Activated effector memory CD4-positive, alpha-beta T cell treated with anti-CD3 and anti-CD28 coated beads, Interleukin-2, amount 50 U/mL, for 16 hours (primary cell): ENCODE data around the gene TTR.

Experiments
- DNase-seq: peaks from one replicate; pipeline ENCODE4 v3.0.0-alpha.2; 2020

Gene TTR

GRCh38 chr18:31617031-31617717, 25.5 kb downstream of the TTR start:
- no peak for DNase-seq

- no peak for DNase-seq
These were observed 27.1 kb downstream of the TTR start for GRCh38 chr18:31618801-31619200.

GRCh38 chr18:31619291-31619690, 27.6 kb downstream of the TTR start:
- DNase-seq, result no peak

- DNase-seq, result no peak
These were observed 33.4 kb downstream of the TTR start for GRCh38 chr18:31624892-31625640.

GRCh38 chr18:31626409-31626808, 34.7 kb downstream of the TTR start:
- no peak for DNase-seq

- DNase-seq, result no peak
These were observed 38.9 kb downstream of the TTR start for GRCh38 chr18:31630549-31630948.

GRCh38 chr18:31631526-31631925, 39.8 kb downstream of the TTR start:
- no peak for DNase-seq

- no peak for DNase-seq
These were observed 40.7 kb downstream of the TTR start for GRCh38 chr18:31632356-31632755.

- no peak for DNase-seq
These were observed 42.0 kb downstream of the TTR start for GRCh38 chr18:31633392-31634330.

GRCh38 chr18:31634331-31634713, 42.6 kb downstream of the TTR start:
- DNase-seq, result no peak

GRCh38 chr18:31636387-31636786, 44.7 kb downstream of the TTR start:
- DNase-seq, result no peak

- no peak for DNase-seq
These were observed 45.8 kb downstream of the TTR start for GRCh38 chr18:31637445-31637844.

- DNase-seq, result no peak
These were observed 51.3 kb downstream of the TTR start for GRCh38 chr18:31643003-31643402.

- no peak for DNase-seq
These were observed 53.7 kb downstream of the TTR start for GRCh38 chr18:31645411-31645810.

GRCh38 chr18:31646332-31647126, 54.9 kb downstream of the TTR start:
- DNase-seq, result no peak

- DNase-seq, result no peak
These were observed 55.6 kb downstream of the TTR start for GRCh38 chr18:31647127-31647753.
